BLaER1 (cell line): ENCODE results near the gene ALOX5.
"Not testable (repeated sequence)": the region's sequence is repeated elsewhere in the genome, so short reads cannot be mapped to it uniquely, and the experiment has no call there.

ENCODE experiments used
- H3K27ac ChIP-seq: shearing (Covaris generic); formaldehyde crosslinking; 2 replicates; pipeline ENCODE4 v1.8.1; 2022
- H3K27me3 ChIP-seq: shearing (Covaris generic); formaldehyde crosslinking; 2 replicates; pipeline ENCODE4 v1.8.1; 2022
- H3K36me3 ChIP-seq: shearing (Covaris generic); formaldehyde crosslinking; 2 replicates; pipeline ENCODE4 v1.8.1; 2022
- H3K4me1 ChIP-seq: shearing (Covaris generic); formaldehyde crosslinking; 2 replicates; pipeline ENCODE4 v1.8.1; 2022
- H3K4me2 ChIP-seq: shearing (Covaris generic); formaldehyde crosslinking; 2 replicates; pipeline ENCODE4 v1.8.1; 2022
- H3K4me3 ChIP-seq: shearing (Covaris generic); formaldehyde crosslinking; 2 replicates; pipeline ENCODE4 v1.8.1; 2022
- H3K9ac ChIP-seq: shearing (Covaris generic); formaldehyde crosslinking; 2 replicates; pipeline ENCODE4 v1.8.1; 2022
- H3K9me3 ChIP-seq: shearing (Covaris generic); formaldehyde crosslinking; 2 replicates; pipeline ENCODE4 v1.8.1; 2022
- H4K20me1 ChIP-seq: shearing (Covaris generic); formaldehyde crosslinking; 2 replicates; pipeline ENCODE4 v1.8.1; 2022
- Cebpa-rat ChIP-seq: shearing (Covaris generic); IDR thresholded peaks from 2 replicates; pipeline ENCODE4 v1.8.1; 2022

The ALOX5 gene

DNA sequence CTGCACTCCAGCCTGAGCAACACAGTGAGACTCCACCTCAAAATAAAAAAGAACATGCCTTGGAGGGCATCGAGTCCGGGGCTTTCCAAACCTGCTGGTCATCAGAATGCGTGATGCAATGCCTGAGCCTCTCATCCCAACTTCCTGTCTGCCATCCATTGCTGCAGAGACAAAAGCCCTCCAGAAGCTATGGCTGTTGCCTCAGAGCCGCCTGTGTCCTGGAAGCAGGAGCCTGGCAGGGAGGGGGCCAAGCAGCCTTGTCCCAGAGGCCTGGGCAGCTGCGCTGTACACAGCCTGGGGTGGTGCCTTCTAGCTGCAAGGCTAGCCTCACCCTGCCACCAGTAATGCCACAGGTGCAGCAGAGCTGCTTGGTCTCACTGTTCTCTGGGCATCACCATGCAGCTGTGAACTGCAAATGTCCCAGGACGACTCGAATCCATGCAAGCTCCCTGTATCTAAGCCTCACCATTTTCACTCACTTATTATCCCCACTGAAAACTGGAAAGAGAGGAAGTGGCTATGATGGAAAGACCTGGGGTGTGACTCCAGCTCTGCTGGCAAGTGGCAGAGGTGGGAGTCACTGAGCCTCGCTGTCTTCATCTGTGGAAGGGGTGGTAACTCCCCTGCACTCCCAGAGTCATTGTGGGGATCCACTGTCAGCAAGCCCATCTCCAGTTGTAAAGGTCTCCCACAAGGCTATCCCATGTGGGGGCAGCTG is 7.0 kb downstream of the ALOX5 start:
- H3K4me1 ChIP-seq, result peaks cover 39% of the 10 kb centered on the region
- peaks cover 6% of the 10 kb centered on the region; the same call in 1 of the 2 replicates for H3K9me3 ChIP-seq
- no peak overlapping the region for H3K4me2 ChIP-seq
- H3K27me3 ChIP-seq, result no peaks in the 10 kb centered on the region
- TF ChIP-seq Cebpa-rat, result no peak
- H3K36me3 ChIP-seq, result peaks cover 52% of the 10 kb centered on the region
- no peak overlapping the region for H3K4me3 ChIP-seq
- no peak overlapping the region for H3K9ac ChIP-seq
- peaks cover 9% of the 10 kb centered on the region; the same call in 1 of the 2 replicates for H4K20me1 ChIP-seq
- no peak overlapping the region for H3K27ac ChIP-seq

DNA sequence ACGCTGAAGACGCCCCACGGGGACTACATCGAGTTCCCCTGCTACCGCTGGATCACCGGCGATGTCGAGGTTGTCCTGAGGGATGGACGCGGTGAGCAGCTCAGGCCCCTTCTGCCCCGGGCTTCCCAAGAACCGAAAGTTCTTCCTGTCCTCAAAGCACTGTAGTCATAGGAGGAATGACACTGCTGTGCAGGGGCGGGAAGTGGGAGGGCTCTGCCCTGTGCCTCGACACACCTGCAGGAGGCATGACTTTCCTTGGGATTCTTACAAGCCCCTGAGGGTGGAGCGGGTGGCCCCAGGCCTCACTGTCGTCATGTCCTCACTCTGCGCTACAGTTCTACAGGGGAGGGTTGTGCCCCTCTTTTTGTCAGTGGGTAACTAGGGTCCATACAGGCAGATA is 8.6 kb downstream of the ALOX5 start:
- Histone ChIP-seq H3K27ac (no peak overlapping the region), H4K20me1 (peaks cover 9% of the 10 kb centered on the region; the same call in 1 of the 2 replicates), H3K9ac (no peak overlapping the region), H3K4me1 (peaks cover 26% of the 10 kb centered on the region), H3K9me3 (peaks cover 15% of the 10 kb centered on the region), H3K4me3 (no peak overlapping the region), H3K27me3 (no peaks in the 10 kb centered on the region), H3K36me3 (peaks cover 64% of the 10 kb centered on the region), H3K4me2 (no peak overlapping the region)
- no peak for TF ChIP-seq Cebpa-rat

DNA sequence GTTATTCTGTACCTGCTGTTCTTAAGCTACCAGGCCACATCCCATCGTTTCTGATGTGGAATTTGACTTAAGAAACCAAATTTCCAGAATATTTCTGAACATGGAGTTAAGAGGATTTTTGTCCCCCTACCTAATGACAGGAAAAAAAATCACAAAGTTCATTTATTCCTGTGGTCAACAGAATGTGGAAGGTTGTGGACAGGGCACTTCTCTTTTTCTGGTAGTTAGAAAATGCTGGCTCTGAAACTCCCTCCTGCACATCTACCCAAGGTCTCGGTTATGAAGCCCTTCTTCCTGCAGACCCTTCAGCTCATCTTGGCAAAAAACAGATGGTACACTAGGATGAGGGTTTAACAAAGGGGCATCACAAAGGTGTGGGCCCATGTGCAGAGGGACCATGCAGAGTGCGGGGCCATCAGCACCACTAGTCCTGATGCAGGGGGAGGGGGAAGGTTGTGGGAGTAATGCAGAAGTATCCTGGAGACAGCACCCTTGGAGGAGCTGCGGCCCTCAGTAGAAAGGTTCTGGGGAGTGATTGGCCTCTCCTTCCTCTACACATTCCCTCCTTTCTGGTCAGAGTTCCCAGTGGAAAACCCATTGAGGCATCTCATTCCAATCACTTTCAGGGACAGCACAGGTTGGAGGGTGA is 9.8 kb downstream of the ALOX5 start:
- H3K27ac ChIP-seq, result no peak overlapping the region
- H3K36me3 ChIP-seq, result peaks cover 73% of the 10 kb centered on the region
- H3K4me1 ChIP-seq, result peaks cover 14% of the 10 kb centered on the region
- H4K20me1 ChIP-seq, result peaks cover 9% of the 10 kb centered on the region; the same call in 1 of the 2 replicates
- H3K9ac ChIP-seq, result no peak overlapping the region
- H3K4me2 ChIP-seq, result no peak overlapping the region
- no peak overlapping the region for H3K4me3 ChIP-seq
- no peaks in the 10 kb centered on the region for H3K27me3 ChIP-seq
- no peak for TF ChIP-seq Cebpa-rat
- peaks cover 27% of the 10 kb centered on the region for H3K9me3 ChIP-seq

DNA sequence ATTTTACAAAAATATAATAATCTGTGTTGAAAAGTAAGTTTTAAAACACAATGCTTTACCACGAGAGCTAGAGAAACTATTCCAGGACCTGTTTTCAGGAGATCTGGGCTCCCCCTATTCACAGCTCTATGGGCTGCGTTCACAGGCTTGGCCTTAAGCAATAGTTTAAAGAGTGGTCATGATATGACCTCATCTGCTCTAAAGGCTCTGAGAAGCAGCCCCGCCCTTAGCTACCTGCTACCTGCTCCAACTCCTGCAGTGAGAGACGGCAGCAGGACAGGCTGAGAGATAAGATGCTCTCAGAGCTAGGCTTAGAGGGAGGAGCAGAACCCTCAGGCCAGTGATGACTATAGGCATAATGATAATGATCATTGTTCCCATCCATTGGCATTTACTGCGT is 12.6 kb downstream of the ALOX5 start:
- no peaks in the 10 kb centered on the region for H3K4me1 ChIP-seq
- peaks cover 34% of the 10 kb centered on the region for H3K9me3 ChIP-seq
- no peak overlapping the region for H3K27ac ChIP-seq
- no peak overlapping the region for H3K4me3 ChIP-seq
- peaks cover 1% of the 10 kb centered on the region; the same call in 1 of the 2 replicates for H4K20me1 ChIP-seq
- no peak for TF ChIP-seq Cebpa-rat
- no peak overlapping the region for H3K9ac ChIP-seq
- no peaks in the 10 kb centered on the region for H3K27me3 ChIP-seq
- no peak overlapping the region for H3K4me2 ChIP-seq
- H3K36me3 ChIP-seq, result peaks cover 65% of the 10 kb centered on the region

DNA sequence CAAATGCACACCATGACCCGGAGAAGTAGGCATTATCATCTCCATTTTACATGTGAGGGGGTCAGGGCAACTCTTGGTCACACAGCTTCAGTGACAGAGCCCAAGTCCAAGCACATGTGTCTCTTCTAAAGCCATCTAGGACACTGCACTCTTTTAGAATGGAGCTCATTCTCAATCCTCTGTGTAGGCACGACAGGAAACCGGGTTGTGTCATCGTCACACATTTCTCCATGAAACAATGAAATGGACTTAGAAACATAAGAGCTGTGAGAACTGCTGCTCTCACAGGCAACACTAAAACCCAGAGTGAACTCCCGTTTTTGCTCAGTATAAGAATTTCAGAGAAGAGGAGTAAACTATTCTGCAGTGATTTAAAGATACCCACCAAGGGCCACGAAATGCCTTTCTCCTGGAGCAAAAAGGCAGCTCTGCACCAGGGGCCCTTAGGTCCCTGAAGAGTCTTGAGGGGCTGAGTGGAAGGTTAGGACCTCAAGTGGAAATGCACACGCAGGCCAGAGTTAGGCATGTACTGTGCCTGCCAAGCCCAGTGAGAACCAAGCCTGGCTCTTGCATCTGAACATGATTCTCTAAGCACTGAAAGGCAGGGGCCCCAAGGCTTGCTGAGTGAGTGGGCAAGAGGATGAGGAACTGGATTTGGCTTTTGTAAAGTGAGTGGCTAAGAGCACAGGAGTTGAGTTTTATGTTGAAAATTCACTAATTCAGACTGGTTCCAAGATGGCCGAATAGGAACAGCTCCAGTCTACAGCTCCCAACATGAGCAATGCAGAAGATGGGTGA is 13.3 kb downstream of the ALOX5 start:
- TF ChIP-seq Cebpa-rat, result no peak
- H3K4me3 ChIP-seq, result no peak overlapping the region
- H3K4me2 ChIP-seq, result no peak overlapping the region
- no peak overlapping the region for H3K27ac ChIP-seq
- H3K9ac ChIP-seq, result no peak overlapping the region
- peaks cover 59% of the 10 kb centered on the region for H3K36me3 ChIP-seq
- H3K4me1 ChIP-seq, result no peaks in the 10 kb centered on the region
- H4K20me1 ChIP-seq, result no peaks in the 10 kb centered on the region
- H3K9me3 ChIP-seq, result peaks cover 37% of the 10 kb centered on the region
- no peaks in the 10 kb centered on the region for H3K27me3 ChIP-seq

DNA sequence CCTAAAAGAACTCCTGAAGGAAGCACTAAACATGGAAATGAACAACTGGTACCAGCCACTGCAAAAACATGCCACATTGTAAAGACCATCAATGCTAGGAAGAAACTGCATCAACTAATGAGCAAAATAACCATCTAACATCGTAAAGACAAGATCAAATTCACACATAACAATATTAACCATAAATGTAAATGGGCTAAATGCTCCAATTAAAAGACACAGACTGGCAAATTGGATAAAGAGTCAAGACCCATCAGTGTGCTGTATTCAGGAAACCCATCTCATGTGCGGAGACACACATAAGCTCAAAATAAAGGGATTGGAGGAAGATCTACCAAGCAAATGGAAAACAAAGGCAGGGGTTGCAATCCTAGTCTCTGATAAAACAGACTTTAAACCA is 15.7 kb downstream of the ALOX5 start:
- H3K36me3 ChIP-seq, result peaks cover 35% of the 10 kb centered on the region

DNA sequence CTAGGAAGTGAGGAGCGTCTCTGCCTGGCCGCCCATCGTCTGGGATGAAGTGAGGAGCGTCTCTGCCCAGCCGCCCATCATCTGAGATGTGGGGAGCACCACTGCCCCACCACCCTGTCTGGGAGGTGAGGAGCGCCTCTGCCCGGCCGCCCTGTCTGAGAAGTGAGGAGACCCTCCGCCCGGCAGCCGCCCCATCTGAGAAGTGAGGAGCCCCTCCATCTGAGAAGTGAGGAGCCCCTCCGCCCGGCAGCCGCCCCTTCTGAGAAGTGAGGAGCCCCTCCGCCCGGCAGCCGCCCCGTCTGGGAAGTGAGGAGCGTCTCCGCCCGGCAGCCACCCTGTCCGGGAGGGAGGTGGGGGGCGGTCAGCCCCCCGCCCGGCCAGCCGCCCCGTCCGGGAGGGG is 17.6 kb downstream of the ALOX5 start:
- H3K4me3 ChIP-seq, H3K9ac ChIP-seq, H3K27ac ChIP-seq, H3K27me3 ChIP-seq, H4K20me1 ChIP-seq, H3K4me1 ChIP-seq, H3K4me2 ChIP-seq: not testable (repeated sequence)
- Histone ChIP-seq H3K9me3 (peaks cover 49% of the 10 kb centered on the region), H3K36me3 (peaks cover 31% of the 10 kb centered on the region)

More for the DNA sequence above, 15.7 kb downstream of the ALOX5 start:
- not testable (repeated sequence) for H3K9ac ChIP-seq, H4K20me1 ChIP-seq, H3K4me3 ChIP-seq, H3K27ac ChIP-seq, H3K4me2 ChIP-seq, H3K4me1 ChIP-seq, H3K27me3 ChIP-seq
- peaks cover 44% of the 10 kb centered on the region for H3K9me3 ChIP-seq

DNA sequence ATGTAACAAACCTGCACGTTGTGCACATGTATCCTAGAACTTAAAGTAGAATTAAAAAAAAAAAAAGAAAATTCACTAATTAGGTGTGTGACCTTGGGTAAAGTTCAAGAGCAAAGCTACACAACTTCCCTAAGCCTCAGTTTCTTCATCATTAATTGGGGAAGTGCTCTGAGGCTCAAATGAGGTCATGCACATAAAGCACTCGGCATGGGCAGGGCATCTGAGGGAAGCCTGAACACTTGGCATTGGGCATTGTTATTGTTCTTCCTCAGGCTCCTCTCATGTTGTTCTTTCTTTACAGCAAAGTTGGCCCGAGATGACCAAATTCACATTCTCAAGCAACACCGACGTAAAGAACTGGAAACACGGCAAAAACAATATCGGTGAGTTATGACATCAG is 21.5 kb downstream of the ALOX5 start:
- TF ChIP-seq Cebpa-rat, result no peak
- H3K4me3 ChIP-seq, result no peak overlapping the region

DNA sequence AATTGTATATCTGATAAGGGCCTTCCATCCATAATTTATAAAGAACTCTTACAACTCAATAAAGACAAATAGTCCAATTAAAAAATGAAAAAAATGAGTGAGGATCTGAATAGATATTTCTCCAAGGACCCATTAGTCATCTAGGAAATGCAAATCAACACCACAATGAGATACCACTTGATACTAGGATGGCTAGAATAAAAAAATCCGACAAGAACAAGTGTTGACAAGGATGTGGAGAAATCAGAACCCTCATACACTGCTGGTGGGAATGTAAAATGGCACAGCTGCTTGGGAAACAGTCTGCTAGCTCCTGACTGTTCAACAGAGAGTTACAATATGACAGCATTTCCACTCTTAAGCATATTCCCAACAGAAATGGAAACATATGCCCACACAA is 24.6 kb downstream of the ALOX5 start:
- no peak overlapping the region for H3K27ac ChIP-seq
- TF ChIP-seq Cebpa-rat, result no peak
- no peak overlapping the region for H3K4me3 ChIP-seq
- no peak overlapping the region for H3K9ac ChIP-seq
- peaks cover 22% of the 10 kb centered on the region for H3K9me3 ChIP-seq
- H3K36me3 ChIP-seq, result peaks cover 35% of the 10 kb centered on the region
- no peaks in the 10 kb centered on the region for H3K27me3 ChIP-seq
- no peak overlapping the region for H3K4me2 ChIP-seq
- no peaks in the 10 kb centered on the region for H4K20me1 ChIP-seq
- H3K4me1 ChIP-seq, result peaks cover 11% of the 10 kb centered on the region

More for the DNA sequence above, 21.5 kb downstream of the ALOX5 start:
- H4K20me1 ChIP-seq, result no peaks in the 10 kb centered on the region
- H3K36me3 ChIP-seq, result peaks cover 32% of the 10 kb centered on the region
- H3K27me3 ChIP-seq, result no peaks in the 10 kb centered on the region
- no peak overlapping the region for H3K27ac ChIP-seq
- no peaks in the 10 kb centered on the region for H3K4me1 ChIP-seq
- H3K4me2 ChIP-seq, result no peak overlapping the region
- H3K9me3 ChIP-seq, result peaks cover 29% of the 10 kb centered on the region
- H3K9ac ChIP-seq, result no peak overlapping the region

DNA sequence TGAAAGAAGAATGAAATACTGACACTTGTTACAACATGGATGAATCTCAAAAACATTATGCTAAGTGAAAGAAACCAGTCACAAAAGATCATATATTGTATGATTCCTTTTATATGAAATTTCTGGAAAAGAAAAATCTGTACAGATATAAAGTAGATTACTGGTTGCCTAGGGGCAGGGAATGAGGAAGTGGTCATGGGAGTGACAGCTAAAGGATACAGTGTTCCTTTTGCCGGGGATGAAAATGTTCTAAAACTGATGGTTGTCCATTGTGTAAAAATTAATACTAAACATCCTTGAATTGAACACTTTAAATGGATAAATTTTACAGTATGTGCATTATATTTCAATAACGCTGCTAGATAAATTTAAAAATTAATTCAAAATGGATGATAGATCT is 25.1 kb downstream of the ALOX5 start:
- Histone ChIP-seq H3K4me2 (no peak overlapping the region), H3K9me3 (peaks cover 17% of the 10 kb centered on the region), H3K4me1 (peaks cover 16% of the 10 kb centered on the region), H3K27me3 (no peaks in the 10 kb centered on the region), H3K36me3 (peaks cover 35% of the 10 kb centered on the region), H3K27ac (no peak overlapping the region), H4K20me1 (no peaks in the 10 kb centered on the region), H3K4me3 (no peak overlapping the region), H3K9ac (no peak overlapping the region)
- TF ChIP-seq Cebpa-rat, result no peak
